PC-9 (cell line): Measurements from ENCODE around the gene SPAG7. TPM values are rescaled to one million over a fixed set of nuclear protein-coding genes. Genes with fewer than 3 reads are reported as not detected.

Experiments used
- BruUV-seq: library from RNA; stranded (reverse); fragments of 400-500 nt; replicated peaks from 2 replicates; lab custom pipeline; 2021; lab: Mats Ljungman, UMichigan
- CTCF ChIA-PET: fragments of 300-600 bp; sonication (Branson Sonifier 250); formaldehyde crosslinking; loops from one replicate; lab custom pipeline; 2022; ENCODE audit warnings: antibody characterized with exemption; lab: Charles Lee
- POLR2A ChIA-PET: fragments of 300-600 bp; sonication (Branson Sonifier 250); formaldehyde crosslinking; loops from one replicate; lab custom pipeline; 2022; ENCODE audit warnings: antibody characterized with exemption; ENCODE audit not compliant: unreplicated experiment; lab: Charles Lee
- DNase-seq, 2 experiments: peaks; one replicate each; pipeline versions ENCODE4 v3.0.0 to v3.0.0-alpha.2; 2015 to 2022; ENCODE audit warnings: mixed read lengths in 1 of 2
- H2AFZ ChIP-seq: fragments of 200-600 bp; sonication (generic); 2 replicates; pipeline ENCODE4 v1.8.1; 2017; ENCODE audit warnings: antibody characterized with exemption
- H3F3A ChIP-seq: fragments of 200-600 bp; sonication (generic); 2 replicates; pipeline ENCODE4 v1.8.1; 2017; ENCODE audit warnings: antibody characterized with exemption, mild to moderate bottlenecking, low read depth; ENCODE audit not compliant: insufficient read depth
- H3K27ac ChIP-seq: fragments of 200-600 bp; sonication (generic); 2 replicates; pipeline ENCODE4 v1.6.1; 2016; ENCODE audit warnings: mixed run types
- H3K27me3 ChIP-seq: fragments of 200-600 bp; sonication (generic); 2 replicates; pipeline ENCODE4 v1.6.1; 2016; ENCODE audit warnings: low read depth, mixed run types; ENCODE audit not compliant: insufficient read depth
- H3K36me3 ChIP-seq: fragments of 200-600 bp; sonication (generic); 2 replicates; pipeline ENCODE4 v1.6.1; 2016; ENCODE audit warnings: low read depth, mixed run types
- H3K4me1 ChIP-seq: fragments of 200-600 bp; sonication (generic); replicated peaks from 2 replicates; pipeline ENCODE4 v1.6.1; 2016; ENCODE audit warnings: mixed run types; ENCODE audit not compliant: insufficient read depth
- H3K4me2 ChIP-seq: fragments of 200-600 bp; sonication (generic); 2 replicates; pipeline ENCODE4 v1.6.1; 2017; ENCODE audit warnings: mixed run types
- H3K4me3 ChIP-seq: fragments of 200-600 bp; sonication (generic); 2 replicates; pipeline ENCODE4 v1.6.1; 2016; ENCODE audit warnings: mixed run types
- H3K79me2 ChIP-seq: fragments of 200-600 bp; sonication (generic); 2 replicates; pipeline ENCODE4 v1.6.1; 2017; ENCODE audit warnings: low read depth, mixed run types
- H3K9me2 ChIP-seq: fragments of 200-600 bp; sonication (generic); 2 replicates; pipeline ENCODE4 v1.8.1; 2017; ENCODE audit warnings: mild to moderate bottlenecking; ENCODE audit not compliant: insufficient read depth
- H3K9me3 ChIP-seq: fragments of 200-600 bp; sonication (generic); 2 replicates; pipeline ENCODE4 v1.8.1; 2016; ENCODE audit warnings: low read depth; ENCODE audit not compliant: insufficient read depth
- H4K20me1 ChIP-seq: fragments of 200-600 bp; sonication (generic); 2 replicates; pipeline ENCODE4 v1.8.1; 2017; ENCODE audit not compliant: insufficient read depth
- EZH2 ChIP-seq: fragments of 200-600 bp; sonication (generic); IDR thresholded peaks from 2 replicates; pipeline ENCODE4 v1.8.0; 2017; ENCODE audit warnings: antibody characterized with exemption, low read depth
- intact Hi-C: fragments of 100-400 bp; cut with micrococcal nuclease; formaldehyde crosslinking; loops from one replicate; pipeline ENCODE4 v1.10.0; 2022; ENCODE audit not compliant: unreplicated experiment
- total RNA-seq: library from RNA; stranded (reverse); gene quantifications from 2 replicates; pipeline ENCODE4 v1.2.3, GENCODE V29; 2021
- TF ChIP-seq, protein P1 (sequence below): fragments of 200-600 bp; sonication (generic); conservative IDR thresholded peaks from 2 replicates; pipeline ENCODE4 v1.6.1; 2017; ENCODE audit warnings: mixed run types, antibody characterized with exemption, mild to moderate bottlenecking, moderate library complexity

Gene SPAG7
- total RNA-seq, 1 experiment from 2014 or later: 40.4 TPM

DNA sequence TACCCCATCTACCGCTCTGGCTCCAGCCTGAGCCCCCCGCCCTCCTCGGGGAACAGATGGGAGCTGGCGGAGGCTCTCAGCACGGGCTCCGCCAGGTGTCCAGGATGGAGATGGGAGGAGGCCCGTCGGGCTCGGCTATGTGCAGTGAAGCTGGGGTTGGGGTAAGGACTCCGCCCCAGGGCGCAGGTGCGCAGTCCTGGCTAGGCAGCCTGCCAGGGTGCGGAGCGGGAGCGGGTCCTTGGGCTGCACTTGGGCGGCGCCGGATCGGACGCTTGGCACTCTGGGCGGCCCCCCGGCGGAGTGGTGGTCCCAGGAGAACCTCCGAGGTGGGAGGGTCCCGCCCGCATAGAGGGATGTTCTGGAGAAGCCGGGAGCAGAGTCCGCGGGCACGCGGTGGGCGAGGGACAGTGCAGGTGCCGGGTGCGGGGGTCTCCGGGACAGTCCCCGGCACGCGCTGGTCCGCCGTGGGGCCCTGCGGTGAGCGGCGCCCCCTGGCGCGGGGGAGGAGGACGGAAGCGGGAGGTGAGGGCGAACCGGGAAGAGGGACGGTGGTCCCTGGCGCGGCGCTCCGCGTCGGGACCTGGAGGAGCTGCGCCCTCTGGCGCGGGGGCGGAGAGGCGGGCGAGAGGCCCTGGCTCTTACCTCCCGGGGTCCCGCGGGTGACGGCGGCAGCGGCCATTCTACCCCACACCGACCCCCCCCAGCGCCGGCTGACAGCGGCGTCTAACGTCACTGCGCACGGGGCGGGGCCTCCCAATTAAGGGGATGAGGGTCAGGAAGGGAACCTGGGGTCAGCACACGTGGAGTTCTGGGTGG is 19.5 kb upstream of the SPAG7 start, which contains the start of gene CAMTA2:
Gene CAMTA2, minus strand, starts transcription at position 725 of the 816 bp plus-strand sequence. CDS start 1,453 bp downstream, outside the sequence.
- CTCF ChIA-PET: interaction anchor here (1.1 to 2.0 kb wide), 2 partner anchors 19 to 78 kb away, joined by 5 to 10 read pairs; partner anchors contain the start of gene SPAG7
- TF ChIP-seq, protein P1, sequence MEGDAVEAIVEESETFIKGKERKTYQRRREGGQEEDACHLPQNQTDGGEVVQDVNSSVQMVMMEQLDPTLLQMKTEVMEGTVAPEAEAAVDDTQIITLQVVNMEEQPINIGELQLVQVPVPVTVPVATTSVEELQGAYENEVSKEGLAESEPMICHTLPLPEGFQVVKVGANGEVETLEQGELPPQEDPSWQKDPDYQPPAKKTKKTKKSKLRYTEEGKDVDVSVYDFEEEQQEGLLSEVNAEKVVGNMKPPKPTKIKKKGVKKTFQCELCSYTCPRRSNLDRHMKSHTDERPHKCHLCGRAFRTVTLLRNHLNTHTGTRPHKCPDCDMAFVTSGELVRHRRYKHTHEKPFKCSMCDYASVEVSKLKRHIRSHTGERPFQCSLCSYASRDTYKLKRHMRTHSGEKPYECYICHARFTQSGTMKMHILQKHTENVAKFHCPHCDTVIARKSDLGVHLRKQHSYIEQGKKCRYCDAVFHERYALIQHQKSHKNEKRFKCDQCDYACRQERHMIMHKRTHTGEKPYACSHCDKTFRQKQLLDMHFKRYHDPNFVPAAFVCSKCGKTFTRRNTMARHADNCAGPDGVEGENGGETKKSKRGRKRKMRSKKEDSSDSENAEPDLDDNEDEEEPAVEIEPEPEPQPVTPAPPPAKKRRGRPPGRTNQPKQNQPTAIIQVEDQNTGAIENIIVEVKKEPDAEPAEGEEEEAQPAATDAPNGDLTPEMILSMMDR: peak; percentile 79
- TF ChIP-seq EZH2: no peak
- peak within 1 kb of the TSS; percentile 95 for H3K4me3 ChIP-seq
- no peaks in the 10 kb centered on the region for H4K20me1 ChIP-seq
- H3K27me3 ChIP-seq: no peaks in the 10 kb centered on the region
- H3K9me2 ChIP-seq: no peaks in the 10 kb centered on the region
- H3K9me3 ChIP-seq: no peaks in the 10 kb centered on the region
- H3K27ac ChIP-seq: peak within 1 kb of the TSS; percentile 25
- H3F3A ChIP-seq: peaks cover 40% of the 10 kb centered on the region
- POLR2A ChIA-PET: interaction anchor here (0.6 to 1.0 kb wide), 7 partner anchors 11 to 466 kb away, joined by 3 to 7 read pairs (median 4); partner anchors contain the start of genes KIF1C, RNF167, SLC25A11 and SPAG7
- DNase-seq: peak; percentile 57 to 82
- H3K79me2 ChIP-seq: no peaks in the 10 kb centered on the region
- no TSS peak for BruUV-seq
- peak within 1 kb of the TSS; percentile 98 for H2AFZ ChIP-seq
- no peaks in the 10 kb centered on the region for H3K36me3 ChIP-seq
- peak within 1 kb of the TSS; percentile 93 for H3K4me2 ChIP-seq
- intact Hi-C loops: loop anchor here (1.0 kb wide), 3 partner anchors 20 to 84 kb away; partner anchors contain the start of genes CHRNE and SPAG7
- peaks cover 23% of the 10 kb centered on the region for H3K4me1 ChIP-seq

DNA sequence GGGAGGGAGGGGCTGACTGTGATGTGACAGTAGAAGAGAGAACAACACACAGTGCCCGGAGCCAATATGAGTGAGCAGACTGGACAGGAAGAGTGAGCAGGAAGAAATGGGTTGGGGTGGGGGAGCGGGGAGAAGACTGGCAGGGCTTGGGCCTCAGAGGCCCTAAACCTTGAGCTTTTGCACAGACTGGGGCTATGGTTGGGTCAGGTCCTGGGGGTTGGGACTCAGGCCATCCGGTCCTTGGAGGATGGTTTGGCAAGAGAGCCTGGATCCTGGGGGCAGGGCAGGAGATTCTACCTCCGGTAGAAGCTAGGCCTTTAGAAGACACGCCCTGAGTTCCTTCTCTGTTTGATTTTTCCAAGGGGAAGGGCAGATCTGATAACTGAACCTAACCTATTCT is 18.8 kb upstream of the SPAG7 start:
- Histone ChIP-seq H3K4me2 (peak overlapping the region; percentile 93), H3K9me2 (no peaks in the 10 kb centered on the region), H3K4me3 (peak overlapping the region; percentile 95), H3K9me3 (no peaks in the 10 kb centered on the region), H2AFZ (peak overlapping the region; percentile 98), H3F3A (peaks cover 35% of the 10 kb centered on the region), H4K20me1 (no peaks in the 10 kb centered on the region), H3K36me3 (no peaks in the 10 kb centered on the region), H3K4me1 (peaks cover 23% of the 10 kb centered on the region), H3K79me2 (no peaks in the 10 kb centered on the region), H3K27ac (peak overlapping the region; percentile 25), H3K27me3 (no peaks in the 10 kb centered on the region)
- ChIA-PET CTCF (interaction anchor here (1.1 to 2.0 kb wide), 2 partner anchors 18 to 78 kb away, joined by 5 to 10 read pairs; partner anchors contain the start of gene SPAG7), POLR2A (interaction anchor here (0.7 to 1.0 kb wide), 3 partner anchors 12 to 47 kb away, joined by 3 to 4 read pairs (median 4); partner anchors contain the start of genes KIF1C, RNF167, SLC25A11 and SPAG7)
- BruUV-seq: no TSS peak
- peak in 1 of 2 experiments; percentile 37 for DNase-seq
- intact Hi-C loops: no loop called here
- TF ChIP-seq, protein P1: no peak
- TF ChIP-seq EZH2: no peak

DNA sequence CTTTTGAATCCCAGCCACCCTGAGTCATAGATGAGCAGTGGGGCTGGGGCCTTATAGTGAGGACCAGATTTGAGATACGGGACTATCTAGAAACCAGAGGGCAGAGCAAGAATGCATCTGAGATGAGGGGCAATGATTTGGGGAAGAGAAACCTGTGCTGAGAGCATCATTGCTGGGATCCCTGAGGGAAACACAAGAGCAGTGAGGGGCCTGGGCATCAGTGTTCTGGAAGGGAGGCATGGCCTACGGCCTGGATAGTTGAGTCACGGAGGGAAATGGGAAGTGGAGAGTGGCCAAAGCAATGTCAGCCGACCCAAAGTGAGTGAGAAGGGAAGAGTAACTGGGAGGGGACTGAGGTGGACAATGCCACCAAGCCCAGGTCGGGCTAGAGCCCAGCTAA is 14.7 kb upstream of the SPAG7 start:
- DNase-seq: no peak
- TF ChIP-seq, protein P1: no peak
- no peak for TF ChIP-seq EZH2
- no peak overlapping the region for H3K4me2 ChIP-seq
- no peaks in the 10 kb centered on the region for H3K36me3 ChIP-seq
- no peak overlapping the region for H2AFZ ChIP-seq
- H3K79me2 ChIP-seq: no peaks in the 10 kb centered on the region
- H3F3A ChIP-seq: peaks cover 22% of the 10 kb centered on the region
- CTCF ChIA-PET: interaction anchor here (0.7 kb wide), 1 partner anchor 486 kb away, joined by 3 read pairs; no protein-coding TSS in a partner anchor
- POLR2A ChIA-PET: interaction anchor here (0.5 kb wide), 1 partner anchor 74 kb away, joined by 3 read pairs; no protein-coding TSS in a partner anchor
- no peaks in the 10 kb centered on the region for H3K9me3 ChIP-seq
- H3K9me2 ChIP-seq: no peaks in the 10 kb centered on the region
- intact Hi-C loops: no loop called here
- BruUV-seq: no TSS peak
- H3K4me1 ChIP-seq: peaks cover 12% of the 10 kb centered on the region
- H3K27me3 ChIP-seq: no peaks in the 10 kb centered on the region
- H3K27ac ChIP-seq: no peak overlapping the region
- peaks cover 3% of the 10 kb centered on the region; the same call in 1 of the 2 replicates for H4K20me1 ChIP-seq
- no peak overlapping the region for H3K4me3 ChIP-seq
